Measurements from ENCODE around the gene PFKL.
"Not testable (repeated sequence)": the region's sequence is repeated elsewhere in the genome, so short reads cannot be mapped to it uniquely, and the experiment has no call there.

Gene PFKL

DNA sequence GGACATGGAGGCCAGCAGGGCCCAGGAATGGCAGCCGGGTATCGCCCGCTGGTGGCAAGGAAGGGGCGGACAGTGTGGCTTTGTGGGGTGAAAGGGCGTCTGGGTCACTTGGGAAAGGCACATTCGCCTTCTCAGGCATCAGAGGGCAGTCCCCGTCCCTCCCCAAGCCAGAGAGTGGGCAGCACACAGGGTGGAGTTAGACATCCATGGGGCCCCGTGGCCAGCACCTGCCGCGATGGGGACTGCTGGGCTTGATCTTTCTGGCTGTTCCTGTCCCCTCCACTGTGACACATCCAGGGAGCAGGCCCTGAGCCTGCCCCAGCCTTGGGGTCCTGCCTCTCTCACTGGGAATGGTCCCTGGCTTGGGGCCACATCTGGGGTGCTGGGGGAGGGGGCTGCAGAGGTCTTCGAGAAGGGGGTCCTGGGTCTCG, 49.6 kb downstream of the PFKL start:
- no peak for DNase-seq

DNA sequence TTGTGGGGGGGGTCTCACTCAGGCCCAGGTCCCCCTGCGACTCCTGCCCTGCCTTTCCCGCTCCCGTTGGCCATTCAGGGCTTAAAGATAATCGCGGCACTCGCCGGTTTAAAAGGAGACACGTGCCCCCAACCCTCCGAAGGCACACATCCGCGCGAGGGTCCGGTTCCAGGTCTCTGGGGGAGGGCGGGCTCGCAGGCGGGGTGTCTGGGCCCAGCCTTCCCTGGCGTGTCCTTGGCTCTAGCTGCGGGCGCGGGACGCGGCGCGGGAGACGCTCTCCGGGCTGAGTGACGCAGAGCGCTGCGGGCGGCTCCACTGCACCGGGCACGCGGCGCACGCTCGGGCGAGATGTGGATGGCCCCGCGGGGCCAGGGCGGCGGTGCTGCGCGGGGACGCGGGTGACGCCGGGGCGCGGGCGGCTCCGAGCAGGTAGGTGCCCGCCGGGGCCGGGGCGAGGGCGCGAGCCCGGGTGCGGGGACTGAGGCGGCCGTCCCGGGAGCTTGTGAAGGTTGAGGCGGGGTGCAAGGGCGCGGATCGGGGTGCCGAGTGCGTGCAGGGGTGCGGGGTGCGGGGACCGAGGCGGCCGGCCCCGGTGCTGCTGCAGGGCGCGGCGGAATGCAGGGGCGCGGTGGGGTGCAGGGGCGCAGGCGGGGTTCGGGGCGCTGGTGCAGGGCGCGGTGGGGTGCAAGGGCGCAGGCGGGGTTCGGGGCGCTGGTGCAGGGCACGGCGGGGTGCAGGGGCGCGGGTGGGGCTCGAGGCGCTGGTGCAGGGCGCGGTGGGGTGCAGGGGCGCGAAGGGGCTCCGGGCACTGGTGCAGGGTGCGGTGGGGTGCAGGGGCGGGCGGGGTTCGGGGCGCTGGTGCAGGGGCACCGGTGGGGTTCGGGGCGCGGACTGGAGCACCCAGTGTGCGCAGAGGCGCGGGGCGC, 50.3 kb downstream of the PFKL start:
- no peak for DNase-seq

DNA sequence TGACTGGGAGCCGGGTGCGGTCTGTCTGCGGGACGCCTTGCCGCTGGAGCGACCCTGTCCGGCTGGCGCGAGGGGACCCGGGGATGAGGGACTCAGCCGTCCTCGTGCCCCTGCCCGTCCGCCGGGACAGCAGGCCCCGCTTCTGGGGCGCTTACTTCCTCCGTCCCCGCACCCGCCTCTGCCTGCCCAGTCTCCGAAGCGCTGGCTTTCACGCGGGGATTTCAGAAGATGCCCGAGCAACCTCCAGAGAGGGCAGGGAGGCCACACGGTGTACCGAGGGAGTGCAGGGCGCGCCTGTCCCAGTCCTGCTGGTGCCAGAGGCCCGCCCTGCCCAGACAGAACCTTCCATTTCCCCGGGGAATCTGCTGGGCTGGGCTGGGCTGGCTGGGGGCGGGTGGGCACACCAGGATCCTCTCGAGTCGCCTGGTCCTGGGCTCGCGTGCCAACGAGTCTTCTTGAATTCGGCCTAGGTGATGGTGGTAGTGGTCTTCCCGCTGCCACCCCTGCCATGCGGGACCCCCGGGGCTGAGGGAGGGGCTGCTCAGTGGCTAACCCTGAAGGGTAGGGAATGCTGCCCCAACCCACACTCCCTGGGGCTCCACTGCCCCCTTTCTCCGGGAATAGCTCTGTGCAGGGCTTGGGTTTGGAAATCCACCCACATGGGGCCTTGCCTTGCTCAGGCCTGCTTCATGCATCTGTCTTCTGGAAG, 51.1 kb downstream of the PFKL start:
- no peak for DNase-seq

DNA sequence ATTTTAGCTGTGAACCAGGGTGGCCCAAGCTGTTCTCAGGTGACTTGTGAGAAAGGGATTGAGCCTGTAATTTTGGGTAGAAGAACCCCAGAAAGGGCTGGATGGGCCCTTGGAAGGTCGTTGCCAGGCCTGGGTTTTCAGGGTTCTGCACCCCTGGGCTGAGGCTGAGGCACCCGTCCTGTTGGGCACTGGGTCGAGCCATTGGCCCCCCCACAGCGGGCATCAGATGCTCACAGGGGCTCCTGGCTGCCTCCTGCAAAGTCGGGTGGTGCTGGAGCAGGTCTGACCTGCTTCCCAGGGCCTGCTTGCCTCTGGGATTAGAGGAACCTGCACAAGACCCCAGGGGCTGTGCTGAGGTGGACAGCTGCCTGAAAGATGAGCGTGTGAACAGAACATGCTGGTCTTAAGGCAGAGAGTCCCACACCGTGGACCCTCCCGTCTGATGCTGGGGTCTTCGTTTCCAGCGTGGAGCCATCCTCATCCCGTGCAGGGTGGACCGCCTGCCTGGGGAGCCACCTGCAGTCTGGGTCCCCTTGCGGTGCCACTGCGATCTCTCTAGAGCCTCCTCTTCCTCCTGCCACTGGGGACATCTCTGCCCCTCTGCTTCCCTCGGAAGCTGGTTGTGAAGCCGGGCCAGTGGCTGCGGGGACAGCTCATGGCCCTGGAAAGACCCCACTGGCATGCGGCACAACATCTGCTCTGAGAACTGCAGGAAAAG, 51.8 kb downstream of the PFKL start:
- no peak for DNase-seq

DNA sequence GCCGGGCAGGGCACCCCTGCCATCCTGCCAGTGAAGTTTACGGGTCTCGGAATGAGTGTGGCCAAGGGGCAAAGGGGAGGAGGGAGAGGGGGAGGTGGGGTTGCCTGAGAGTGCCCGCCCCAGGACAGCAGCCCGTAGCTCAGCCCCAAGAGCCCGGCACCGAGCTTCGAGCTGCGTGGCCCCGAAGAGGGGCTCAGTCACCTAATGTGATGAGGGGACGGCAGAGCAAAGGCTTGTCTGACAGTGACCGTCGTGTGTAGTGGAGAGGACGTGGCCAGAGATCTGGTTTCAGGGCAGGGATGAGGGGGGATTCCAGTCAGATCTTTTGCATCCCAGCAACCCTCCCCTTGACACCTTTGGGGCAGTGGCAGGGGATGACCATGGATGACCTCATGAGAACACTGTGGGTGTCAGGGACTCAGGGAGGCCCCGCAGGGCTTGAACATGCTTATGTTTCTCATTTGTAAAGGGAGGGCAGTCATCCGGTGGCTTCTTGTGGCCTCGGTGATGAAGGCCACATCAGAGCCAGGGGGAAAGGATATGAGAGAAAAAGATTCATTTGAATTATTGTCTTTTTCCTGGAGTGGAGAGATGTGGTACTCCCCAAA, 52.5 kb downstream of the PFKL start:
- no peak for DNase-seq

DNA sequence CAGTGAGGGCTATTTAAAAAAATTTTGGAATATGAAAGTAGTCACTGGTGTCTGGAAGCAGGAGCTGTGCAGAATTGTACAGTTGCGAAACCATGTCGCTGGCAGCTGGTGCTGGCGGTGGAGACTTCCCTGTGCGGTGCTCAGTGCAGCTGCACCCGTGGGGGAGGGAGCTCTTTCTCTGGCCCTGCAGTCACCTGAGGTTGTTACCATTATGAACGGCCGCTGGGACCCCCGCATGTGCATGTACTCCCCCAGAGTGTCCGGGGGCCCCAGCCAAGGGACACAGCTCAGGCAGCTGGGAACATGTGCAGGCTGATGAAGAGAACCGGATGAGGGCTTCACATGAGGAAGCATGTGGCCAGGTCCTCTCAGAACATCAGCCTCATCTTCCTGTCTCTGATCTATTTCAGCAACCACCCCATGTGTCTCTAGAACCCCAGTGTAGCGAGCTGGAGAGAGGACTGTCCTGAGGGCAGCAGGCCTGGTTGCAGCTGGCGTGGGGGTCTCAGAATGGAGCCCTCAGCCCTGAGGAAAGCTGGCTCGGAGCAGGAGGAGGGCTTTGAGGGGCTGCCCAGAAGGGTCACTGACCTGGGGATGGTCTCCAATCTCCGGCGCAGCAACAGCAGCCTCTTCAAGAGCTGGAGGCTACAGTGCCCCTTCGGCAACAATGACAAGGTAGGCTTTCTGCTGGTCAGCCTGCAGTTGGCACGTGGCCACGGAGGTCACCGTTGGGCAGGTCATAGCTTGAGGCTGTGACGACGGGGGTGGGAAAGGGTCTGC, 53.5 kb downstream of the PFKL start, which contains the start of gene TRPM2:
Gene TRPM2, plus strand, starts transcription at position 431 of the 780 bp plus-strand sequence. Its CDS starts 80 bp downstream, at position 511.
- DNase-seq: peak; percentile 56

DNA sequence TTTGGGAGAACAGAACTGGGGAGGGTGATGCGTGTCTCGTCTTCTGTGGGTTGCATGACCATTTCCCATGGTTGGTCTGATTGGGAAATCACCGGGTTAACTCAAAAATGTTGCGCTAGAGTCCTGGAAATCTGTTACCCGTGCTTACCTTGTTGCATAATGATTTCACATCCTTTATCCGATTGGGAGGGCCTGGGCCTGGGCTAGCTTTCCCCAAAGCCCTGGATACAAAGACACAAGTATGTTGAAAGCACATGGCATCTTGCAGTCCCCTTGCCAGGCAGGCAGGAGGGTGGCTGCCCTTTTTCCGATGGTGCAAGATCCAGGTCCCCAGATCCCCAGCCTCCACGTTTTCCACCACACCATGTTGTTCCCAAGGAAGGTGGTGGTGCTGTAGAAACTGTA, 54.1 kb downstream of the PFKL start:
- DNase-seq: no peak

DNA sequence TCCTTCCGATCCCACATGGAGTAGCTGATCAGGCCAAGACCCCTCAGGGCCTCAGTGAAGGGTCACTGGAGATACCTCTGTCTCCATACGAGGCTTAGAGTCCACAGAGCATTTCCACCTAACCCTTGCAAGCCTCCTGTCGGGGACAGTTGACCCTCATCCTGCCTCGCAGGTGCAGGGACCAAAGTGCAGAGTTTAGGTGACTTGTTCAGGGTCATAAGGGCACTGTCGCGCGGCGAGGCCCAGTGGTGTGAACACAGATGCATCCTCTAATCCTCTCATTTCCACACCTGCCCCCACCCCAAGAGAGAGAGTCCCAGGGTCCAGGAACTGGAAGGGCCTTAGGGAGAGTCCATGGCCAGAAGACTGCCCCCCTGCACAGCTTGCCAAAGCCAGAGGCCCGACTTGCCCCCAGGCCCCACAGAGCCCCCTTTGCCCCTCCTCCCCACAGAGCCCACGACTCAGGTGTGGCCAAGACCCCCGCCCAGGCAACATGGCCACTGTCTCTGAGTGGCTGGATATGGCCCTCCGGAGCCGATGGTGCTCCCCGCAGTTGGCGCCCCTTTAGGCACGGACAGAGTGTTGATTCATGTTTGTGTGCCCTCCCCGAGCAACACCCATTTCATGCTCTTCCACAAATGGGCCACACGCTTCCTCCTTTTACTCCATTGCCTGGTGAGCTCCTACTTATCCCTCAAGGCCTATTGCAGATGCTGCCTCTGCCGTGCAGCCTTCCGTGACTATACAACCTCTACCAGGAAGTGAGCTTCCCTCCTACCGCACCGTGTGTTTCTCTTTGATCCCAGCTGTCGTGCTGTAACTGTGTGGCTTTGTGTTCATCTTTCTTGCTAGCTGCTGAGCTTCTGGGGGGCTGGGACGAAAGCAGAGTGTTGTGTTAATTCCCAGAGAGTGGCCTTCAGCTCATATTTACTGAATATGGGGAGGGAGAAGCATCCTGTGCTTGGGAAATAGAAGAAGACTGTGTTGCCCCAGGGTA, 55.2 kb downstream of the PFKL start:
- DNase-seq: no peak

DNA sequence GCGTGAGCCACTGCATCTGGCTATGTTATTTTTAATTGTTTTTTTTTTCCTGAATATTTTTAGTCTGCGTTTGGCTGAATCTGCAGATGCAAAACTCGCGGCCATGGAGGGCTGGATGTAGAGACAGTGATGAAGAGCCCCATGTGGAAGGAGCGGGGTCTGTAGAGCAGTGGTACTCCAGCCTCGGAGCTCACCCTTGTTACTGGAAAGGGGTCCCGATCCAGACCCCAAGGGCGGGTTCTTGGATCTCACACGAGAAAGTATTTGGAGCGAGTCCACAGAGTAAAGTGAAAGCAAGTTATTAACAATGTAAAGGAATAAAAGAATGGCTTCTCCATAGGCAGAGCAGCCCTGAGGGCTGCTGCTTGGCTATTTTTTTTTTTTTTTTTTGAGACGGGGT, 56.3 kb downstream of the PFKL start:
- DNase-seq: no peak

DNA sequence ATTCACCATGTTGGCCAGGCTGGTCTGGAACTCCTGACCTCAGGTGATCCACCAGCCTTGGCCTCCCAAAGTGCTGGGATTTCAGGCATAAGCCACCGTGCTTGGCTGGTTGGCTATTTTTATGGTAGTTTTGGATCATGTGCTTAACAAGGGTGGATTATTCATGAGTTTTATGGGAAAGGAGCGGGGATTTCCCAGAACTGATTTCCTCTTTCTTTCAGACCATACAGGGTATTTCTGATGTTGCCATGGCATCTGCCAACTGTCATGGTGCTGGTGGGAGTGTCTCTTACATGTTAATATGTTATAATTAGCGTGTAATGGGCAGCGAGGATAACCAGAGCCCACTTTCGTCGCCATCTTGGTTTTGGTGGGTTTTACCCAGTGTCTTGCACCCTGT, 56.8 kb downstream of the PFKL start:
- no peak for DNase-seq

DNA sequence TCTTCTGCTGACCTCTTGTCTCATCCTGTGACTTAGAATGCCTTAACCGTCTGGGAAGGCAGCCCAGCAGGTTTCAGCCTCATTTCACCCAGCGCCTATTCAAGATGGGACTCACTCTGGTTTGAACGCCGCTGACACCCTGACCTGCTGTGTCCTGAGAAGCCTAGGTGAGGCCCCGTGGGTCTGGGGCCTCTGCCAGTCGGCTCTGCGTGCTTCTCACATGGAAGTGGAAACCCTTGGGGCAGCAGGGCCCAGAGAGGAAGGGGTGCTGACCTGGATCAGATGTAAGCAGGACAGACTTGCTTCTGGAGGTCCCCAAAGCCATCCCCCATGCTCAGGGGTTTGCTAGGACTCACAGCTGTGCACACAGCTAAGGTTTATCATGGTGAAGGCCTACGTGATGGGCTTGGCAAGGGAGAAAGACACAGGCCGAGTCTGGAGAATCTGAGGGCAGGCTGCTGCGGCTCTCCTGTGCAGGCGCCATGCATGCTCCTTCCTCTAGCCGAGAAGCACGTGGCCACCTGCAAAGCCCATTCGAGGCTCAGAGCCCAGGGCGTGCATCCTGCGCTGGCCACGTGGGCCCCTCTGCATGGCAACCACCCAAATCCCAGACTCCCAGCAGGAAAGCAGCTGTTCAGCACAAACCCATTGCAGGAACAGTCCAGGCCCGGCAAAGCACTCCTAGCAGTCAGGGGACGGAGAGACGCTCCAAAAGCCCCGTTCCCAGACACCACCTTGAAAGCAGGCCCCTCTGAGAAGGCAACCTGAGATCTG, 57.4 kb downstream of the PFKL start:
- no peak for DNase-seq

DNA sequence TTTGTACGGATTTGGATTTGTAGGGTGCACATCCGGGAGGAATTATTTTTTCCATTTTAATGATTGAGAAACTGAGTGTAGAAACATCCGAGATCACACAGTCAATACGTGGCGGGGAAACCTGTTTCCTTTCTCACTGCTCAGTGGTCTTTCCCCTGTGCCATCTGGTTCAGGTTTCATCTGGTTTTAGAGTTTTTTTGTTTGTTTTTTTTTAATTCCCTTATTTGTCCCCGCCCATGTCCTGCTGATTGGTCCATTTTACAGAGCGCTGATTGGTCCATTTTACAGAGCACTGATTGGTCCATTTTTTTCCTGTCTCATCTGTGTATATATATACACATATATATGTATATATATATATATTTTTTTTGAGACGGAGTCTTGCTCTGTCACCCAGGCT, 59.5 kb downstream of the PFKL start:
- DNase-seq: no peak

DNA sequence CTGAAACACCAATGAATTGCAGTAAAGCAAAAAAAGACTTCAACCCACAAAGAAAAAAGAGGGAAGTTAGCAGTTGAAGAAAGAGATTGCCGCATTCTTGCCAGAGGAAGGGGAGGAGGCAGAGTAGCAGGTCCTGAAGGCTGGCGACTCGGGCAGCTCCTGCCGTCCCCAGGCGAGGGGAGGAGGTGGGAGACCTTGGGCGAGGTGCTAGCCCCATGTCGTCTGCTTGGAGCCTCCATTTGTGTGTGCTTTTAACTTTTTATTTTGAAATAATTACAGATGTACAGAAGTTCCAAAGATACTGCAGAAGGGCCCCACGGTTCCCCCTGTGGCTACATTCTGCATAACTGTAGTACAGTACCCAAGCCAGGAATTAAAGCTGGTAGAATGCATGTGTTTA, 60.3 kb downstream of the PFKL start:
- no peak for DNase-seq

DNA sequence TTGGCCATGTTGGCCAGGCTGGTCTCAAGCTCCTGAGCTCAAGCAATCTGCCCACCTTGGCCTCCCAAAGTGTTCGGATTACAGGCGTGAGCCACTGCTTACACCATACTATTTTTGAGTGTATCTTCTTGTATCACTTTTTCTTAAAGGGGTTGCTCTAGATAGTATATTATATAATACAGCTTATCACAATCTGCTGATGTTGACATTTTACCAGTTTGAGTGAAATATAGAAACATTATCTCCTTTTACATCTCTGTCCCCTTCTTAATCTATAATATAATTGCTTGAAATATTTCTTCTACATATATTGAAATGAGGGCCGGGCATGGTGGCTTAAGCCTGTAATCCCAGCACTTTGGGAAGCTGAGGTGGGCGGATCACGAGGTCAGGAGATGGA, 62.0 kb downstream of the PFKL start:
- DNase-seq: not testable (repeated sequence)

DNA sequence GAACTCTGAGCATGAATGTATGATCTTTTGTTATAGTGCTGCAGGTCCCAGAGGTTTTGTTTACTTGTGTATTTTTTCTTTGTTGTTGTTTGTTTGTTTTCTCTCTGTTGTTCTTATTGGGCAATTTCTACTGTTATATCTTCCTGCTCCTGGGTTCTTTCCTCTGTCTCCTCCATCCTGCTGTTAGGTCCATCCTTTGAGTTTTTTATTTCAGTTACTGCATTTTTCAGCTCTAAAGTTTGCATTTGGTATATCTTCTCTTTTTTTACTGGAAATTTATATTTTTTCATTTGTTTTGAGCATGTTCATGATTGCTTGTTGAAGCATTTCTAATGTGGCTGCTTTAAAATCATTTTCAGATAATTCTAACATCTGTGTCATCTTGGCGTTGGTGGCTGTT, 63.4 kb downstream of the PFKL start:
- no peak for DNase-seq

DNA sequence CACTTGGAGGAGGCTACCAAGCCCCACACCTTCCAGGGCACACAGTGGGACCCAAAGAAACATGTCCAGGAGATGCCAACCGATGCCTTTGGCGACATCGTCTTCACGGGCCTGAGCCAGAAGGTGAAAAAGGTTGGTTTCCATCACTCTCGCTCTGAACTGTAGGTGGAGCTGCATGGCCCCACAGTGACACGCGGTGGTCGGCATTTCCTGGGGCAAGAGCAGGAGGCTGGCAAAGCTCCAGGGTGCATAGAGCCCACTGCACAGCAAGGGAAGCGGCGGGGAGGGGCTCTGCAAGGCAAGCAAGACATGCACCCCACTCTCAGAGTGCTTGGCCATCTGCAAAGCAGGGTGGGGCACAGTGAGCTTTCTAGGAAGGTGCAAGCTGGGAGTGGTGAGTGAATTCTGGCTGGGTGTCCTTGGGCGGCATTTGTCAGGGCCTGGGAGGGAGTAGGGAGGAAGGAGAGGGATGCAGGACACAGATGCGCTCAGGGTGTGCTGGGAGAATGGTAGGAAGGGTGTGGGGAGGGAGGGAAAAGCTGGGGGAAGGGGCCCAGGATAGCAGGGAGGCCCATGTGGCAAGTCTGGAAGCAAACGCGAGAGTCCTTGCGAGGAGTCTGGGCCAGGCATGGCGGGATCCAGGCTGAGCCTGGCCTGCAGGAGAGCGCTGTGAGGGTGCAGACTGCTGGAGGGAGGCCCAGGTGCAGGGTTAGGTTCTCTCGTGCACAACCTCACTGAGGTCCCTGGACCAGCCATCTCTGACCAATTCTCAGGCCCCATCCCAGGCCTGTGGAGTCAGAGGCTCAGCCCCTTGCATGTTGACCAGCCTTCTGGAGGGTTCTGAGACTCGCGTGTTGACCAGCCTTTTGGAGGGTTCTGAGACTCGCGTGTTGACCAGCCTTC, 64.5 kb downstream of the PFKL start:
- DNase-seq: no peak

DNA sequence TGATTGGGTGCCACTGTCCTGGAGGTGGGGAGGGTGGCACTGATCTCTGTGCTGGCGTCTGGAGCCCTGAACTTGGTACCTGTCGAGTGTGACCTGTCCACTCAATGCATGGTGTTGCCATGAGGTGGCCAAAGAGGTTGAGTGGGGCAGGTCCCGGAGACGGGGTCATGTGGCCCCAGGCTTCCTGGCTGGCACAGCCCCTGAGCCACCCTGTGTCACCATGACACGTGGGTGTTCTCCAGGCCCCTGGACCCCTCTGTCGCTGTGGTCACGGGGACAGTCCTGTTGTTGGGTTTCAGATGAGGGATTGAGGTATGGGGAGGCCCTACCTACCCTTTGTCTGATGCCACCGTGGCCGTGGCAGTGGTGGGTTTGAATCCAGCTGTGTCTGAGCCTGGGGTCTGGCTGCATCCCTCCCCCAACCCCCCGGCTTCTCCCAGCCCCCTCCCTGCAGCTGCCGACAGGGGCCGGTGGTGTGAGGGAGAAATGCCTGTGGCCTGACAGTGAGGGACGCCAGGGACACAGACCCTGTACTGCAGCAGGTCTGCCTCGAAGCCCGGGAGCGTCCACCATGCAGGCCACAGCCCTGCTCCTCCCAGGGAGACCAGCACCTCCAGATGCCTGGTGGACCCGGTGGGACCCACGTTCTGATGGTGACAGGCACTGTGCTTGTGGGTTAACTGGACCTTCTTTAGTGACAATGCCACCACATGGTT, 65.6 kb downstream of the PFKL start:
- no peak for DNase-seq

DNA sequence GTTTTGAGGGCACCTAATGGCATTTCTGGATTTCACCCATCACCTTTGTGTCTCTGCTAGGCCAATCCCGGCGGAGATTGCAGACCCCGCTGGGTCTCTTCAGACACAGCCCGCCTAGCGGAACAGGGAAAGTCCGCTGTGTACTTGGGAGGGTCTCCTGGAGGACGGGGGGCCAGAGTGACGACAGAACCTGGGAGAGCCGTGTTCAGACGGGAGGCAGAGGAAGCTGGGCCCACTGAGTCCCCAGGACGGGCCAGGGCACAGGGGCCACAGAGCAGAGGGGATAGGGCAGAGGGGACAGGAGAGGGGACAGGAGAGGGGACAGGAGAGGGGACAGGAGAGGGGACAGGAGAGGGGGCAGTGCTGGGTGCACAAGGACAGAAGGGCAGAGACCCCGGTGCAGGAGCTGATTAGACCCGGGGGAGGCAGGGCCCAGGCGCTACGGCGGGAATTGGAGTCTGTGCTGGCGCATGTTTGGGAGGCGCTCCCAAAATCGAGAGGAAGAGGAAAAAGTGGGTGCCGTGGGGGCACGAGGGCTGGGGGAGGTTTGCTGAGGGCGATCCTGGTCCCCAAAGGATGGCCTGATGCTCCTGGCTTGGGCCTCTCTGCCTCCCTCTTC, 66.2 kb downstream of the PFKL start:
- DNase-seq: no peak
